ENCODE results near the gene AGL. TPM values are rescaled to one million over a fixed set of nuclear protein-coding genes. Genes with fewer than 3 reads are reported as not detected.

The AGL gene
- total and polyA plus RNA-seq, 2 experiments from 2014 or later = 13.4 to 22.9 TPM

DNA sequence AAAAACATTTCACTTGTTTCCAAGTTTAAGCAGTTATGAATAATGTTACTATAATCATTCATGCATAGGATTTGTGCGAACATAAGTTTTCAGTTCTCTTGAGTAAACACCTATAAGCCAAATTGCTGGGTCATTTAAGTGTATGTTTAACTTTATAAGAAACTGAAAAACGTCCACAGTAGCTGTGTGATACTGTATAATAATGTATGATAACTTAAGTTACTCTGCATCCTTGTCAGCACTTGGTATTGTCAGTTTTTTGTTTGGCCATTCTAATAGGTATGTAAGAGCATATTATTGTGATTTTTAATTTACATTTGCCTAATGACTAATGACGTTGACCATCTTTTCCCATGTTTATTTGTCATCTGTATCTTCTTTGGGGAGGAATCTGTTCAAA, 105.2 kb downstream of the AGL start (continued):
- TF ChIP-seq, protein P1, sequence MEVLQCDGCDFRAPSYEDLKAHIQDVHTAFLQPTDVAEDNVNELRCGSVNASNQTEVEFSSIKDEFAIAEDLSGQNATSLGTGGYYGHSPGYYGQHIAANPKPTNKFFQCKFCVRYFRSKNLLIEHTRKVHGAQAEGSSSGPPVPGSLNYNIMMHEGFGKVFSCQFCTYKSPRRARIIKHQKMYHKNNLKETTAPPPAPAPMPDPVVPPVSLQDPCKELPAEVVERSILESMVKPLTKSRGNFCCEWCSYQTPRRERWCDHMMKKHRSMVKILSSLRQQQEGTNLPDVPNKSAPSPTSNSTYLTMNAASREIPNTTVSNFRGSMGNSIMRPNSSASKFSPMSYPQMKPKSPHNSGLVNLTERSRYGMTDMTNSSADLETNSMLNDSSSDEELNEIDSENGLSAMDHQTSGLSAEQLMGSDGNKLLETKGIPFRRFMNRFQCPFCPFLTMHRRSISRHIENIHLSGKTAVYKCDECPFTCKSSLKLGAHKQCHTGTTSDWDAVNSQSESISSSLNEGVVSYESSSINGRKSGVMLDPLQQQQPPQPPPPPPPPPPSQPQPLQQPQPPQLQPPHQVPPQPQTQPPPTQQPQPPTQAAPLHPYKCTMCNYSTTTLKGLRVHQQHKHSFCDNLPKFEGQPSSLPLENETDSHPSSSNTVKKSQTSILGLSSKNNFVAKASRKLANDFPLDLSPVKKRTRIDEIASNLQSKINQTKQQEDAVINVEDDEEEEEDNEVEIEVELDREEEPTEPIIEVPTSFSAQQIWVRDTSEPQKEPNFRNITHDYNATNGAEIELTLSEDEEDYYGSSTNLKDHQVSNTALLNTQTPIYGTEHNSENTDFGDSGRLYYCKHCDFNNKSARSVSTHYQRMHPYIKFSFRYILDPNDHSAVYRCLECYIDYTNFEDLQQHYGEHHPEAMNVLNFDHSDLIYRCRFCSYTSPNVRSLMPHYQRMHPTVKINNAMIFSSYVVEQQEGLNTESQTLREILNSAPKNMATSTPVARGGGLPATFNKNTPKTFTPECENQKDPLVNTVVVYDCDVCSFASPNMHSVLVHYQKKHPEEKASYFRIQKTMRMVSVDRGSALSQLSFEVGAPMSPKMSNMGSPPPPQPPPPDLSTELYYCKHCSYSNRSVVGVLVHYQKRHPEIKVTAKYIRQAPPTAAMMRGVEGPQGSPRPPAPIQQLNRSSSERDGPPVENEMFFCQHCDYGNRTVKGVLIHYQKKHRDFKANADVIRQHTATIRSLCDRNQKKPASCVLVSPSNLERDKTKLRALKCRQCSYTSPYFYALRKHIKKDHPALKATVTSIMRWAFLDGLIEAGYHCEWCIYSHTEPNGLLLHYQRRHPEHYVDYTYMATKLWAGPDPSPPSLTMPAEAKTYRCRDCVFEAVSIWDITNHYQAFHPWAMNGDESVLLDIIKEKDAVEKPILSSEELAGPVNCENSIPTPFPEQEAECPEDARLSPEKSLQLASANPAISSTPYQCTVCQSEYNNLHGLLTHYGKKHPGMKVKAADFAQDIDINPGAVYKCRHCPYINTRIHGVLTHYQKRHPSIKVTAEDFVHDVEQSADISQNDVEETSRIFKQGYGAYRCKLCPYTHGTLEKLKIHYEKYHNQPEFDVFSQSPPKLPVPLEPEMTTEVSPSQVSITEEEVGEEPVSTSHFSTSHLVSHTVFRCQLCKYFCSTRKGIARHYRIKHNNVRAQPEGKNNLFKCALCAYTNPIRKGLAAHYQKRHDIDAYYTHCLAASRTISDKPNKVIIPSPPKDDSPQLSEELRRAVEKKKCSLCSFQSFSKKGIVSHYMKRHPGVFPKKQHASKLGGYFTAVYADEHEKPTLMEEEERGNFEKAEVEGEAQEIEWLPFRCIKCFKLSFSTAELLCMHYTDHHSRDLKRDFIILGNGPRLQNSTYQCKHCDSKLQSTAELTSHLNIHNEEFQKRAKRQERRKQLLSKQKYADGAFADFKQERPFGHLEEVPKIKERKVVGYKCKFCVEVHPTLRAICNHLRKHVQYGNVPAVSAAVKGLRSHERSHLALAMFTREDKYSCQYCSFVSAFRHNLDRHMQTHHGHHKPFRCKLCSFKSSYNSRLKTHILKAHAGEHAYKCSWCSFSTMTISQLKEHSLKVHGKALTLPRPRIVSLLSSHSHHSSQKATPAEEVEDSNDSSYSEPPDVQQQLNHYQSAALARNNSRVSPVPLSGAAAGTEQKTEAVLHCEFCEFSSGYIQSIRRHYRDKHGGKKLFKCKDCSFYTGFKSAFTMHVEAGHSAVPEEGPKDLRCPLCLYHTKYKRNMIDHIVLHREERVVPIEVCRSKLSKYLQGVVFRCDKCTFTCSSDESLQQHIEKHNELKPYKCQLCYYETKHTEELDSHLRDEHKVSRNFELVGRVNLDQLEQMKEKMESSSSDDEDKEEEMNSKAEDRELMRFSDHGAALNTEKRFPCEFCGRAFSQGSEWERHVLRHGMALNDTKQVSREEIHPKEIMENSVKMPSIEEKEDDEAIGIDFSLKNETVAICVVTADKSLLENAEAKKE (CRISPR knock-in tag; IDR thresholded peaks at IDR 0.05) = no peak
- no peak for TF ChIP-seq ZNF114 (CRISPR knock-in tag; IDR thresholded peaks at IDR 0.05)
- TF ChIP-seq EZH2phosphoT487 (IDR thresholded peaks at IDR 0.05; ENCODE audit: unreplicated experiment) = no peak
- TF ChIP-seq CREB1 (CRISPR knock-in tag; IDR thresholded peaks at IDR 0.05; ENCODE audit: low read depth) = no peak
- TF ChIP-seq, protein P2, sequence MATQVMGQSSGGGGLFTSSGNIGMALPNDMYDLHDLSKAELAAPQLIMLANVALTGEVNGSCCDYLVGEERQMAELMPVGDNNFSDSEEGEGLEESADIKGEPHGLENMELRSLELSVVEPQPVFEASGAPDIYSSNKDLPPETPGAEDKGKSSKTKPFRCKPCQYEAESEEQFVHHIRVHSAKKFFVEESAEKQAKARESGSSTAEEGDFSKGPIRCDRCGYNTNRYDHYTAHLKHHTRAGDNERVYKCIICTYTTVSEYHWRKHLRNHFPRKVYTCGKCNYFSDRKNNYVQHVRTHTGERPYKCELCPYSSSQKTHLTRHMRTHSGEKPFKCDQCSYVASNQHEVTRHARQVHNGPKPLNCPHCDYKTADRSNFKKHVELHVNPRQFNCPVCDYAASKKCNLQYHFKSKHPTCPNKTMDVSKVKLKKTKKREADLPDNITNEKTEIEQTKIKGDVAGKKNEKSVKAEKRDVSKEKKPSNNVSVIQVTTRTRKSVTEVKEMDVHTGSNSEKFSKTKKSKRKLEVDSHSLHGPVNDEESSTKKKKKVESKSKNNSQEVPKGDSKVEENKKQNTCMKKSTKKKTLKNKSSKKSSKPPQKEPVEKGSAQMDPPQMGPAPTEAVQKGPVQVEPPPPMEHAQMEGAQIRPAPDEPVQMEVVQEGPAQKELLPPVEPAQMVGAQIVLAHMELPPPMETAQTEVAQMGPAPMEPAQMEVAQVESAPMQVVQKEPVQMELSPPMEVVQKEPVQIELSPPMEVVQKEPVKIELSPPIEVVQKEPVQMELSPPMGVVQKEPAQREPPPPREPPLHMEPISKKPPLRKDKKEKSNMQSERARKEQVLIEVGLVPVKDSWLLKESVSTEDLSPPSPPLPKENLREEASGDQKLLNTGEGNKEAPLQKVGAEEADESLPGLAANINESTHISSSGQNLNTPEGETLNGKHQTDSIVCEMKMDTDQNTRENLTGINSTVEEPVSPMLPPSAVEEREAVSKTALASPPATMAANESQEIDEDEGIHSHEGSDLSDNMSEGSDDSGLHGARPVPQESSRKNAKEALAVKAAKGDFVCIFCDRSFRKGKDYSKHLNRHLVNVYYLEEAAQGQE (IDR thresholded peaks at IDR 0.05; ENCODE audit: unreplicated experiment) = no peak
- no peak for TF ChIP-seq POLR2AphosphoS5 (IDR thresholded peaks at IDR 0.05; ENCODE audit: low read depth)
- no peak for TF ChIP-seq STAT1 (IDR thresholded peaks at IDR 0.05; ENCODE audit: unreplicated experiment)
- TF ChIP-seq JUNB (IDR thresholded peaks at IDR 0.05; ENCODE audit: unreplicated experiment) = no peak
- TF ChIP-seq ZNF331 (CRISPR knock-in tag; IDR thresholded peaks at IDR 0.05; ENCODE audit: low read depth) = no peak

Measured in GM23338 (cell line).